Ovary (tissue), 3 donors: ENCODE data around the gene C1orf198.

ENCODE experiments used
- EP300 ChIP-seq: sonication (generic); formaldehyde crosslinking; IDR thresholded peaks from one replicate; pipeline ENCODE4 v1.6.1; 2017; ENCODE audit warnings: antibody characterized with exemption
- POLR2A ChIP-seq: fragments of 450-650 bp; IDR thresholded peaks from one replicate; pipeline ENCODE4 v1.6.1; 2017; ENCODE audit warnings: antibody characterized with exemption, mild to moderate bottlenecking, moderate library complexity
- TF ChIP-seq, protein P1 (sequence below), 3 donors: fragments of 450-650 bp in 2 of 3; fragments of 200-600 bp in 1 of 3; IDR thresholded peaks; one replicate each; pipeline versions ENCODE4 v1.5.1 to v1.8.0; 2016 to 2022; ENCODE audit warnings: antibody characterized with exemption in 3 of 3, mild to moderate bottlenecking in 1 of 3
- donor health status: DM: no; HTN: no; CAD: no.

- TF ChIP-seq, protein P1, sequence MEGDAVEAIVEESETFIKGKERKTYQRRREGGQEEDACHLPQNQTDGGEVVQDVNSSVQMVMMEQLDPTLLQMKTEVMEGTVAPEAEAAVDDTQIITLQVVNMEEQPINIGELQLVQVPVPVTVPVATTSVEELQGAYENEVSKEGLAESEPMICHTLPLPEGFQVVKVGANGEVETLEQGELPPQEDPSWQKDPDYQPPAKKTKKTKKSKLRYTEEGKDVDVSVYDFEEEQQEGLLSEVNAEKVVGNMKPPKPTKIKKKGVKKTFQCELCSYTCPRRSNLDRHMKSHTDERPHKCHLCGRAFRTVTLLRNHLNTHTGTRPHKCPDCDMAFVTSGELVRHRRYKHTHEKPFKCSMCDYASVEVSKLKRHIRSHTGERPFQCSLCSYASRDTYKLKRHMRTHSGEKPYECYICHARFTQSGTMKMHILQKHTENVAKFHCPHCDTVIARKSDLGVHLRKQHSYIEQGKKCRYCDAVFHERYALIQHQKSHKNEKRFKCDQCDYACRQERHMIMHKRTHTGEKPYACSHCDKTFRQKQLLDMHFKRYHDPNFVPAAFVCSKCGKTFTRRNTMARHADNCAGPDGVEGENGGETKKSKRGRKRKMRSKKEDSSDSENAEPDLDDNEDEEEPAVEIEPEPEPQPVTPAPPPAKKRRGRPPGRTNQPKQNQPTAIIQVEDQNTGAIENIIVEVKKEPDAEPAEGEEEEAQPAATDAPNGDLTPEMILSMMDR (IDR thresholded peaks at IDR 0.05) = no peak
- TF ChIP-seq POLR2A (no peak), EP300 (no peak)
Measured at GRCh38 chr1:230879778-230880177, 11.5 kb upstream of the C1orf198 start.
